Esophagus squamous epithelium (tissue), 4 donors: Measurements from ENCODE around the gene ANXA1.

Experiments
- POLR2A ChIP-seq, 4 donors: fragments of 450-650 bp; IDR thresholded peaks; one replicate each; pipeline ENCODE4 v1.6.1; 2017; ENCODE audit warnings: antibody characterized with exemption in 4 of 4, mild to moderate bottlenecking in 4 of 4, moderate library complexity in 3 of 4
- TF ChIP-seq, protein P1 (sequence below), 6 experiments: fragments of 450-650 bp in 4 of 6; fragments of 200-600 bp in 2 of 6; sonication (generic) in 2 of 6; IDR thresholded peaks; one replicate each; pipeline ENCODE4 v1.5.1; 2016 to 2019; ENCODE audit warnings: antibody characterized with exemption in 6 of 6, mild to moderate bottlenecking in 4 of 6, moderate library complexity in 4 of 6

GRCh38 chr9:73154271-73154670 is 2.6 kb downstream of the ANXA1 start:
- TF ChIP-seq, protein P1, sequence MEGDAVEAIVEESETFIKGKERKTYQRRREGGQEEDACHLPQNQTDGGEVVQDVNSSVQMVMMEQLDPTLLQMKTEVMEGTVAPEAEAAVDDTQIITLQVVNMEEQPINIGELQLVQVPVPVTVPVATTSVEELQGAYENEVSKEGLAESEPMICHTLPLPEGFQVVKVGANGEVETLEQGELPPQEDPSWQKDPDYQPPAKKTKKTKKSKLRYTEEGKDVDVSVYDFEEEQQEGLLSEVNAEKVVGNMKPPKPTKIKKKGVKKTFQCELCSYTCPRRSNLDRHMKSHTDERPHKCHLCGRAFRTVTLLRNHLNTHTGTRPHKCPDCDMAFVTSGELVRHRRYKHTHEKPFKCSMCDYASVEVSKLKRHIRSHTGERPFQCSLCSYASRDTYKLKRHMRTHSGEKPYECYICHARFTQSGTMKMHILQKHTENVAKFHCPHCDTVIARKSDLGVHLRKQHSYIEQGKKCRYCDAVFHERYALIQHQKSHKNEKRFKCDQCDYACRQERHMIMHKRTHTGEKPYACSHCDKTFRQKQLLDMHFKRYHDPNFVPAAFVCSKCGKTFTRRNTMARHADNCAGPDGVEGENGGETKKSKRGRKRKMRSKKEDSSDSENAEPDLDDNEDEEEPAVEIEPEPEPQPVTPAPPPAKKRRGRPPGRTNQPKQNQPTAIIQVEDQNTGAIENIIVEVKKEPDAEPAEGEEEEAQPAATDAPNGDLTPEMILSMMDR (IDR thresholded peaks at IDR 0.05), result no peak
- no peak for TF ChIP-seq POLR2A (IDR thresholded peaks at IDR 0.05)
